Thoracic aorta (tissue), 2 donors: Measurements from ENCODE around the gene PCDH9. TPM values are rescaled to one million over a fixed set of nuclear protein-coding genes. Genes with fewer than 3 reads are reported as not detected.

Source experiments
- ATAC-seq: fragments of 150-250 bp; one replicate; pipeline ENCODE4 v1.8.0; 2017; ENCODE audit warnings: low read depth; ENCODE audit not compliant: insufficient number of reproducible peaks, low FRiP score
- DNase-seq: peaks from one replicate; pipeline ENCODE4 v3.0.0-alpha.2; 2020; ENCODE audit warnings: low spot score
- H3K27ac ChIP-seq, 2 donors: fragments of 200-600 bp; sonication (generic); 1 replicate in 1 of 2; 2 replicates in 1 of 2; pipeline ENCODE4 v1.5.1; 2016; ENCODE audit warnings: mild to moderate bottlenecking in 2 of 2, moderate library complexity in 2 of 2
- H3K27me3 ChIP-seq: fragments of 200-600 bp; sonication (generic); replicated peaks from 2 replicates; pipeline ENCODE4 v1.6.0; 2016; ENCODE audit warnings: mild to moderate bottlenecking; ENCODE audit not compliant: insufficient read depth
- H3K36me3 ChIP-seq: fragments of 200-600 bp; sonication (generic); one replicate; pipeline ENCODE4 v1.5.1; 2016
- H3K4me1 ChIP-seq, 2 donors: fragments of 200-600 bp; sonication (generic); 1 replicate in 1 of 2; 2 replicates in 1 of 2; pipeline versions ENCODE4 v1.5.1 to v1.6.0; 2016; ENCODE audit warnings: low read depth in 2 of 2, mild to moderate bottlenecking in 1 of 2; ENCODE audit not compliant: control insufficient read depth in 1 of 2
- H3K4me3 ChIP-seq: fragments of 200-600 bp; sonication (generic); 2 replicates; pipeline ENCODE4 v1.5.1; 2016; ENCODE audit warnings: mild to moderate bottlenecking
- H3K9me3 ChIP-seq: fragments of 200-600 bp; sonication (generic); 2 replicates; pipeline ENCODE4 v1.5.1; 2016
- total RNA-seq, 2 donors: library from RNA; depleted of rRNA; stranded (reverse); fragments of >200 nt; gene quantifications; one replicate each; pipeline versions ENCODE4 v1.1.0 to v1.2.3, GENCODE V29; 2016
- TF ChIP-seq, protein P1 (sequence below): fragments of 200-600 bp; sonication (generic); IDR thresholded peaks from one replicate; pipeline ENCODE4 v1.5.1; 2019; ENCODE audit warnings: antibody characterized with exemption

The PCDH9 gene
- total RNA-seq, 2 donors from 2014 or later: 12.3 to 15.3 TPM

DNA sequence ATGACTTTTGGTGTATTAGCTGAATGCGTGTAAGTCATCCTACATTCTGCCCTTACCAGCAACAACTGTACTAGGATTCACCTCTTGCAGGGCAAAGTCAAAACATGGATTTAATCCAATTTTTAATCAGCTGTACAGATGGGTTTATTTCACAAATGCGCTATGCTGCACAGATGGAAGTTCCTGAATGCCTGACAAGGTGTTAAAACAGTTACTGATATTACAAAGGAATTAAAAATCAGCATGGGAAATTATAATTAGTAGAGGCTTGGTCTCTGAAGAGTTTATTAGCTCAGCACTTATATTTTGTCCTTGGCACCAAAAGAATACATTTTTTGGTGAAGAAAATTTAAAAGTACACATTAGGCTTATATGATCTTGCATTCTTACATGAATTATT, 448.9 kb downstream of the PCDH9 start:
- H3K36me3 ChIP-seq: no peaks in the 10 kb centered on the region
- H3K4me1 ChIP-seq: no peaks in the 10 kb centered on the region
- no peak overlapping the region for H3K4me3 ChIP-seq
- DNase-seq (no peak), ATAC-seq (no peak)
- no peaks in the 10 kb centered on the region for H3K9me3 ChIP-seq
- H3K27me3 ChIP-seq: no peaks in the 10 kb centered on the region
- H3K27ac ChIP-seq: no peak overlapping the region
- TF ChIP-seq, protein P1, sequence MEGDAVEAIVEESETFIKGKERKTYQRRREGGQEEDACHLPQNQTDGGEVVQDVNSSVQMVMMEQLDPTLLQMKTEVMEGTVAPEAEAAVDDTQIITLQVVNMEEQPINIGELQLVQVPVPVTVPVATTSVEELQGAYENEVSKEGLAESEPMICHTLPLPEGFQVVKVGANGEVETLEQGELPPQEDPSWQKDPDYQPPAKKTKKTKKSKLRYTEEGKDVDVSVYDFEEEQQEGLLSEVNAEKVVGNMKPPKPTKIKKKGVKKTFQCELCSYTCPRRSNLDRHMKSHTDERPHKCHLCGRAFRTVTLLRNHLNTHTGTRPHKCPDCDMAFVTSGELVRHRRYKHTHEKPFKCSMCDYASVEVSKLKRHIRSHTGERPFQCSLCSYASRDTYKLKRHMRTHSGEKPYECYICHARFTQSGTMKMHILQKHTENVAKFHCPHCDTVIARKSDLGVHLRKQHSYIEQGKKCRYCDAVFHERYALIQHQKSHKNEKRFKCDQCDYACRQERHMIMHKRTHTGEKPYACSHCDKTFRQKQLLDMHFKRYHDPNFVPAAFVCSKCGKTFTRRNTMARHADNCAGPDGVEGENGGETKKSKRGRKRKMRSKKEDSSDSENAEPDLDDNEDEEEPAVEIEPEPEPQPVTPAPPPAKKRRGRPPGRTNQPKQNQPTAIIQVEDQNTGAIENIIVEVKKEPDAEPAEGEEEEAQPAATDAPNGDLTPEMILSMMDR: no peak

DNA sequence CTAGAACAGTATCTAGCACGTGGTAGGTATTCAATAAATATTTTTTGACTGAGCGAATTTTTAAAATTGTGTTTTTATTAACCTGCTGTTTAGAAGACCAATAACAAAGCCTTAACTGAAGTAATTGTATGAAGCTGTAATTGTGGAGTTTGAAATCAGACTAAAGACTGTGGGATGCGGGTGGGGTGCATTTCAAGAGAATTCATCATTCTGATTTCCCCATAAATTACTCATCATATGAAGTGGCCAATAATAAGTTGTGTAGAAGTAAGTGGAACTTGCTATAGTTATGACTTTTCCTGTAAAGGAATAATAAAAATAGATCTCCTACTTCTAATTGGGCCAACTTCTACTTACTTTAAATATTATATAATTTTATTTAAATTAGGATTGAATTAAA, 449.3 kb downstream of the PCDH9 start:
- no peaks in the 10 kb centered on the region for H3K9me3 ChIP-seq
- no peaks in the 10 kb centered on the region for H3K4me1 ChIP-seq
- no peak for ATAC-seq

DNA sequence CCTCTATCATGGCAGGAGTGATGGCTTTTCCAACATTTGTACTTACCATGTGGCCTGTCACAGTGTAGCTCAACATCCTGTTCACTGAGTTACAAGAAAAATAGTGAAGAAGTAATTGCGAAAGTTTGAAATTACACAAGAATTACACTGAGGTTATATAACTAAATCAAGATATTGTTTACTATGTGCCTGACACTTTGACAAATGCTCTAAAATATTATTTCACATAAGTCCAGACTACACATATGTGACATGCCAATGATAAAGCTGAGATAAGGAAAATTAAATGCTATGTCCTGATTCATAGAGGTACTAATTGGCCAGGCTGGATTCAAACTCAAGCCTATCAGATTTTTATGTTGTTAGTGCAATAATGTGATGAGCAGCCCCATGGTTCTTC, 451.7 kb downstream of the PCDH9 start:
- no peak for DNase-seq
- no peak overlapping the region for H3K27ac ChIP-seq
- no peaks in the 10 kb centered on the region for H3K36me3 ChIP-seq
- H3K4me1 ChIP-seq: no peaks in the 10 kb centered on the region
- TF ChIP-seq, protein P1: no peak
- no peaks in the 10 kb centered on the region for H3K9me3 ChIP-seq
- no peak overlapping the region for H3K4me3 ChIP-seq
- no peaks in the 10 kb centered on the region for H3K27me3 ChIP-seq
- no peak for ATAC-seq

More for the DNA sequence above, 449.3 kb downstream of the PCDH9 start:
- H3K27me3 ChIP-seq: no peaks in the 10 kb centered on the region
- DNase-seq: no peak
- TF ChIP-seq, protein P1: no peak
- H3K4me3 ChIP-seq: no peak overlapping the region
- no peaks in the 10 kb centered on the region for H3K36me3 ChIP-seq
- no peak overlapping the region for H3K27ac ChIP-seq

DNA sequence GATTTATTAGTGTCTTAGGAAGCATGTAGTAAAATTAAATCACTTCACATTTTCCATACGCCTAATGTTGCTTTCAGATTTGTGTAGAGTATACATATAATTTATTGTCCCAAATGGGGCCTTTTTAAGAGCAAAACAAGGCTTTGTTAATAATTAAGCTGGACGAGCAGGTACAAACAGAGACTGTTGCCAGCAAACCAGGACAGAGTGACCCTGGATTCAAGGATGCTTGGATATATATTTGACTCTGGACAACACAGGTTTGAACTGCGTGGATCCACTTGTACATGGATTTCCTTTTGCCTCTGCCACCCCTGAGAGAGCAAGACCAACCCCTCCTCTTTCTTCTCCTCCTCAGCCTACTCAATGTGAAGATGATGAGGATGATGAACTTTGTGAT, 454.9 kb downstream of the PCDH9 start:
- no peak overlapping the region for H3K27ac ChIP-seq
- no peak for DNase-seq
- no peak overlapping the region for H3K4me3 ChIP-seq
- no peaks in the 10 kb centered on the region for H3K4me1 ChIP-seq
- ATAC-seq: no peak
- H3K27me3 ChIP-seq: no peaks in the 10 kb centered on the region
- TF ChIP-seq, protein P1: no peak
- H3K9me3 ChIP-seq: no peaks in the 10 kb centered on the region
- H3K36me3 ChIP-seq: no peaks in the 10 kb centered on the region

DNA sequence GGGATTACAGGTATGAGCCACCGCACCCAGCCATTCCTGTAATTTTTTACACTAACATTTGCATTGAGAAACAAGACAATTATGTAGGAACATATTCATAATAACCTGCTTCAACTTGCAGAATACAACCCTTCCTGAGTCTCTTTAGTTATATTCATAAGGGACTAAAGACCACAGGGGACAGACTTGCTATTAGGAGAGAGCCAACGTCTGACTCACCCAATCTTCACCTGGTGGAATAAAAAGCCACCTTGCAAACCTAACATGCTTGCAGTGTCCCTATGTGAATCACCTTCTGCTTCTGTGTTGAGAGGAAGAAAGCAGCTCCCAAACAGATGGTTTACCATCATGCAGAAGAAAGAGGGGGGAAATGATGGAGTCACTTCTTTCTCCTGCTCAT, 456.1 kb downstream of the PCDH9 start:
- TF ChIP-seq, protein P1: no peak
- H3K4me1 ChIP-seq: no peaks in the 10 kb centered on the region
- no peak for ATAC-seq

More for the DNA sequence above, 456.1 kb downstream of the PCDH9 start:
- H3K9me3 ChIP-seq: no peaks in the 10 kb centered on the region
- no peak overlapping the region for H3K4me3 ChIP-seq
- DNase-seq: no peak
- no peaks in the 10 kb centered on the region for H3K27me3 ChIP-seq
- no peaks in the 10 kb centered on the region for H3K36me3 ChIP-seq
- no peak overlapping the region for H3K27ac ChIP-seq
